ENCODE results near the gene PROKR1.

PROKR1 gene

DNA sequence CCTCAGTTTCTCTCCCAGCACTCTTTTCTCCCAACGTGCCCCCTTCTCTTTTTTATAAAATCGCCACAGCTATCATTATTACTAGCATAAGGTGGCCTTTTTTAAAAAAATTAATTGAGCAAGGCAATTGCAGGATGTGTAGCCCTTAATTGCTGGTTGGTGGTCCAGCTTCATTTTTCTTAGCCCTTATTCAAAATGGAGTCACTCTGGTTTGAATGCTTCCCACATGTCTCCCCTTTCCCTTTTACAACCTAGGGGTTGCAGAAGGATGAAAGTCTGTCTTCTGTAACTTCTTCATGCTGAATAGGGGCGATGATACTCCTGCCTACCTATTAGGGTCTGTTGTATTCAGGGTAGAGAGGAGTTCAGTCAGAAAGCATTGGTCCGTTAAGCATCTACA, 36.6 kb upstream of the PROKR1 start:
- TF ChIP-seq, protein P1, sequence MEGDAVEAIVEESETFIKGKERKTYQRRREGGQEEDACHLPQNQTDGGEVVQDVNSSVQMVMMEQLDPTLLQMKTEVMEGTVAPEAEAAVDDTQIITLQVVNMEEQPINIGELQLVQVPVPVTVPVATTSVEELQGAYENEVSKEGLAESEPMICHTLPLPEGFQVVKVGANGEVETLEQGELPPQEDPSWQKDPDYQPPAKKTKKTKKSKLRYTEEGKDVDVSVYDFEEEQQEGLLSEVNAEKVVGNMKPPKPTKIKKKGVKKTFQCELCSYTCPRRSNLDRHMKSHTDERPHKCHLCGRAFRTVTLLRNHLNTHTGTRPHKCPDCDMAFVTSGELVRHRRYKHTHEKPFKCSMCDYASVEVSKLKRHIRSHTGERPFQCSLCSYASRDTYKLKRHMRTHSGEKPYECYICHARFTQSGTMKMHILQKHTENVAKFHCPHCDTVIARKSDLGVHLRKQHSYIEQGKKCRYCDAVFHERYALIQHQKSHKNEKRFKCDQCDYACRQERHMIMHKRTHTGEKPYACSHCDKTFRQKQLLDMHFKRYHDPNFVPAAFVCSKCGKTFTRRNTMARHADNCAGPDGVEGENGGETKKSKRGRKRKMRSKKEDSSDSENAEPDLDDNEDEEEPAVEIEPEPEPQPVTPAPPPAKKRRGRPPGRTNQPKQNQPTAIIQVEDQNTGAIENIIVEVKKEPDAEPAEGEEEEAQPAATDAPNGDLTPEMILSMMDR (IDR thresholded peaks at IDR 0.05; ENCODE audit: borderline replicate concordance, insufficient read depth, low read depth, low read length): no peak

DNA sequence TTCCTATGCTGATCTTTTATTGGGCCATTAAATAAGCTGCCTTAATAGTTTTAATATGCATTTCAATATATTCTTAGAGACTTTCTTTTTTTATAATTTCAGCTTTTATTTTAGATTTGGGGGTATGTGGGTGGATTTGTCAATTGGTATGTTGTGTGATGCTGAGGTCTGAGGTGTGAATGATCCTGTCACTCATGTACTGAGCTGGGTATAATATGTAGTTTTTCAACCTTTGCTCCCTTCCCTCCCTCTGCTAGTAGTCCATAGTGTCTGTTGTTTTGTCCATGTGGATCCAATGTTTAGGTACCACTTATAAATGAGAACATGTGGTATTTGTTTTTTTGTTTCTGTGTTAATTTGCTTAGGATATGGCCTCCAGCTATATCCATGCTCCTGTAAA, 35.5 kb upstream of the PROKR1 start:
- TF ChIP-seq, protein P1 (IDR thresholded peaks at IDR 0.05; ENCODE audit: borderline replicate concordance, insufficient read depth, low read depth, low read length): no peak
- H3K4me3 ChIP-seq (ENCODE audit: low read depth, low read length): no peak overlapping the region

More for the DNA sequence above, 36.6 kb upstream of the PROKR1 start:
- no peak overlapping the region for H3K4me3 ChIP-seq (ENCODE audit: low read depth, low read length)

DNA sequence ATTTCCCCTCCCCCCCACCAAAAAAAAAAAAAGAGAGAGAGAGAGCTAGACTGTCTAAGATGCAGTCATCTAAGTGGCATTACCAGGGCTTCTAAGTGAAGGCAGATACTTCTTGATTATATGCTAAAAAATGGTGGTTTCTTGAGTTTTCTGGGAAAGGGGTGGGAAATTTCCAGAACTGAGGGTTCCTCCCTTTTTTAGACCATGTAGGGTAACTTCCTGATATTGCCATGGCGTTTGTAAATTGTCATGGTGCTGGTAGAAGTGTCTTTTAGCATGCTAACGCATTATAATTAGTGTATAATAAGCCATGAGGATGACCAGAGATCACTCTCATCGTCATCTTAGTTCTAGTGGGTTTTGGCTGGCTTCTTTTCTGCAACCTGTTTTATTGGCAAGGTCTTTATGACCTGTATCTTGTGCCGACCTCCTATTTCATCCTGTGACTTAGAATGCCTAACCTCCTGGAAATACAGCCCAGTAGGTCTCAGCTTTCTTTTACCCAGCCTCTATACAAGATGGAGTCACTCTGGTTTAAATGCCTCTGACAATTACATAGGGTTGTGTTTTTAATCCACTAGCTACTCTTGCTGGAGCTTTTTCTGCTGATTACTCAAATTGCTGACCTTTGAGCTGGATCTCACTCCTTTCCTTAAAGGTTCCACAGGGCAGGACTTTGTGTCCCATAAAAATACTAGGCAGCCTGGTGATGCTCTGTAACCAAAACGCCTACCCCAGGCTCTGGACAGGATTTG, 30.4 kb upstream of the PROKR1 start:
- TF ChIP-seq, protein P1 (IDR thresholded peaks at IDR 0.05; ENCODE audit: borderline replicate concordance, insufficient read depth, low read depth, low read length): no peak
- H3K4me3 ChIP-seq (ENCODE audit: low read depth, low read length): no peak overlapping the region

DNA sequence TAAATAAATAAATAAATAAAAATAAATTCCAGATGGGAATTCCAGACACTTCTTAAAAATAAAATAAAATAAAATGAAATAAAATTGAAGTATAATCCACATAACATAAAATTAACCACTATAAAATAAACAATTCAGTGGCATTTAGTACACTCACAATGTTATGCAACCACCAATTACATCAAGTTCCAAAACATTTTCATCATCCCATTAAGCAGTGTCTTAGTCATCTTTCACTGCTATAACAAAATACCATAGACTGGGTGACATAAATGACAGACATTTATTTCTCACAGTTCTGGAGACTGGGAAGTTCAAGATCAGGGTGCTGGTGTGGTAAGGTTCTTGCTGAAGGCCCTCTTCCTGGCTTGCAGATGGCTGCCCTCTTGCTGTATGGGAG, 22.6 kb upstream of the PROKR1 start:
- TF ChIP-seq, protein P1 (IDR thresholded peaks at IDR 0.05; ENCODE audit: borderline replicate concordance, insufficient read depth, low read depth, low read length): no peak
- H3K4me3 ChIP-seq (ENCODE audit: low read depth, low read length): no peak overlapping the region

DNA sequence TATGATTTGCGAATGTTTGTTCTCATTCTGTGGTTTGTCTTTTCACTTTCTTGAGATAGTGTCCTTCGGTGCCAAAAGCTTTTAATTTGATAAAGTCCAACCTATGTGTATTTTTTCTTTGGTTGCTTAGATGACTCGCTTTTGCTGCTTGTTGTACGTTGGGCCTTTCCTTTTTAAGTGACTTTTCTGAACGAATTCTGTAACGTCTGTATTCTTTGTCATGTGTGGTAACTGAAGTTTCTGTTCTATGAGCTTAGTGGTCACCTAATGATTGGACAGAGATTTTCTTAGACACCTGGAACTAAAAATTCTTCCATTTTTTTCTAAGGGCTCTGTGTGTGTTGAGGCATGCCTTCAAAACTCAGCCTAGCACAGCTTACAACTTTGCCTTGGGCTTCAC, 19.6 kb upstream of the PROKR1 start:
- TF ChIP-seq, protein P1 (IDR thresholded peaks at IDR 0.05; ENCODE audit: borderline replicate concordance, insufficient read depth, low read depth, low read length): no peak
- H3K4me3 ChIP-seq (ENCODE audit: low read depth, low read length): no peak overlapping the region

DNA sequence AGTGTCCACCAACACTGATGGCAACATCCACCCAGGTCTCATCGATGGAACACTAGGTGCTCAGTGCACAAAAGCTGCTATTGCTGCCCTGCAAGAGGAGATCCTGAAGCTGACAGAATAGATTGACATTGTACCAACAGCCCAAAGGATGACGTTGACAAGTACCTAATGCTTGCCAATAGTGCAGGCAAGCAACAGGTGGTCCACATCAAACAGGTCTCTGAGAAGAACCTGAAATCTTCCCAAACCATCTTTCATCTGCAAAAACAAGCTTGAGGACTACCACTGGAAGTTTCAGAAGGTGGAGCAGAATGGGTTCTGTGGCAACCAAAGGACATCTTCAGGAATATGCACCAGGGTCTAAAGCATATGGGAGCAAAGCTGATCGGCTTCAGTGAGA, 15.8 kb upstream of the PROKR1 start:
- no peak overlapping the region for H3K4me3 ChIP-seq (ENCODE audit: low read depth, low read length)
- TF ChIP-seq, protein P1 (IDR thresholded peaks at IDR 0.05; ENCODE audit: borderline replicate concordance, insufficient read depth, low read depth, low read length): no peak

DNA sequence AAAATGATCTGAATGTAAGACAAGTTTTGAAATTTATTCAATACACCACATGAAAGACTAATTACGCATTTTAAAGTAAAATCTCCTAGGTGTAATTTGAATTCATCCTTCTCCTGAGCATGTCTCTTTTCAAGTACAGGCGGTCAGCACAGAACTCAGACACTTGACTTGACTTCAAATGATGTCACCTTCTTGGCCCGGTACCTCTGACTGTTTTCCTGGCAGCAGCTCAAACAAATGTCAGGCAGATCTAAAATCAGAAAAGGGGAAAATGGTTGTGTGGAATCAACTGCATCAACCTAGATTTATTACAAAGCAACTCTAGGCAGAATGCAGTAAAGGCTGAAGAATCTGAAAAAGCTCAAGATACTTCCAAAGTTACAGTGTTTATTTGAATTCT, 11.4 kb upstream of the PROKR1 start:
- no peak overlapping the region for H3K4me3 ChIP-seq (ENCODE audit: low read depth, low read length)
- TF ChIP-seq, protein P1 (IDR thresholded peaks at IDR 0.05; ENCODE audit: borderline replicate concordance, insufficient read depth, low read depth, low read length): no peak

All from GM12875 (cell line).